GM12878 (cell line): ENCODE results near the gene DHRS1. TPM values are rescaled to one million over a fixed set of nuclear protein-coding genes. Genes with fewer than 3 reads are reported as not detected.

ENCODE experiments used
- BACH1 ChIP-seq: fragments of 450-650 bp; IDR thresholded peaks from 2 replicates; pipeline ENCODE4 v1.6.1; 2017; ENCODE audit warnings: mild to moderate bottlenecking, borderline replicate concordance
- BMI1 ChIP-seq: fragments of 450-650 bp; IDR thresholded peaks from 2 replicates; pipeline ENCODE4 v1.6.1; 2016; ENCODE audit warnings: mild to moderate bottlenecking, moderate library complexity, borderline replicate concordance
- CREM ChIP-seq: IDR thresholded peaks from 2 replicates; pipeline ENCODE4 v1.6.1; 2014; ENCODE audit warnings: antibody characterized with exemption, low read depth
- EZH2 ChIP-seq: IDR thresholded peaks from 2 replicates; pipeline ENCODE4 v1.6.1; 2012; ENCODE audit warnings: low read depth, mild to moderate bottlenecking, control low read depth, inconsistent platforms, low read length, borderline replicate concordance; ENCODE audit not compliant: control insufficient read depth
- MTA3 ChIP-seq: IDR thresholded peaks from 2 replicates; pipeline ENCODE4 v1.6.1; 2012; ENCODE audit warnings: low read length, inconsistent platforms, borderline replicate concordance
- NBN ChIP-seq: fragments of 450-650 bp; IDR thresholded peaks from 2 replicates; pipeline ENCODE4 v1.6.1; 2016
- NR2C2 ChIP-seq: IDR thresholded peaks from 2 replicates; pipeline ENCODE4 v1.6.1; 2011; ENCODE audit warnings: borderline replicate concordance, low read depth; ENCODE audit not compliant: control insufficient read depth, insufficient read length
- PML ChIP-seq: IDR thresholded peaks from 2 replicates; pipeline ENCODE4 v1.6.1; 2012; ENCODE audit warnings: low read length, inconsistent platforms
- SIN3A ChIP-seq: IDR thresholded peaks from 2 replicates; pipeline ENCODE4 v1.6.1; 2012; ENCODE audit warnings: low read depth, low read length, improper control_type of control experiment
- SMC3 ChIP-seq: IDR thresholded peaks from 2 replicates; pipeline ENCODE4 v1.6.1; 2011; ENCODE audit warnings: low read length, improper control_type of control experiment, borderline replicate concordance
- SUPT20H ChIP-seq: IDR thresholded peaks from 2 replicates; pipeline ENCODE4 v1.6.1; 2011; ENCODE audit warnings: low read depth, mild to moderate bottlenecking, low read length, moderate library complexity, borderline replicate concordance; ENCODE audit not compliant: control insufficient read depth
- TBL1XR1 ChIP-seq: IDR thresholded peaks from 2 replicates; pipeline ENCODE4 v1.6.1; 2012; ENCODE audit warnings: low read depth, low read length, improper control_type of control experiment
- WRNIP1 ChIP-seq: IDR thresholded peaks from 2 replicates; pipeline ENCODE4 v1.6.1; 2011; ENCODE audit warnings: low read depth, low read length, improper control_type of control experiment, borderline replicate concordance
- ZNF274 ChIP-seq: IDR thresholded peaks from one replicate; pipeline ENCODE4 v1.8.0; 2011; ENCODE audit not compliant: insufficient read length, insufficient read depth
- ZNF687 ChIP-seq: fragments of 450-650 bp; IDR thresholded peaks from 2 replicates; pipeline ENCODE4 v1.6.1; 2017; ENCODE audit warnings: mild to moderate bottlenecking, moderate library complexity
- polyA plus RNA-seq, 11 experiments: library from polyadenylated mRNA; depleted of rRNA in 4 of 11; unstranded in 6 of 11; stranded (reverse) in 5 of 11; fragments of >200 nt; fragmentation: Nextera tagmentation in 4 of 11; fragmentation: Illumina TruSeq in 1 of 11; extraction: Ambion mirVana in 4 of 11; extraction: Trizol in 1 of 11; gene quantifications; 1 replicate in 1 of 11; 2 replicates in 10 of 11; pipeline versions ENCODE4 v1.2.1 to v1.2.3, GENCODE V29; 2011 to 2016; ENCODE audit warnings: inconsistent platforms in 2 of 11, missing spikeins in 2 of 11, low read depth in 1 of 11
- total RNA-seq, 4 experiments: library from RNA; depleted of rRNA in 3 of 4; stranded (reverse); fragments of >200 nt in 3 of 4; fragmentation: Illumina TruSeq in 1 of 4; extraction: Trizol in 1 of 4; gene quantifications; 2 replicates each; pipeline versions ENCODE4 v1.2.1 to v1.2.3, GENCODE V29; 2013 to 2021
- TF ChIP-seq, protein P1 (sequence below): fragments of 450-650 bp; formaldehyde crosslinking; IDR thresholded peaks from 2 replicates; pipeline ENCODE4 v1.5.0; 2022; ENCODE audit warnings: mild to moderate bottlenecking, missing genetic modification characterization
- TF ChIP-seq, protein P2 (sequence below): IDR thresholded peaks from 2 replicates; pipeline ENCODE4 v1.6.1; 2012; ENCODE audit warnings: low read depth, low read length, improper control_type of control experiment

DHRS1 gene
- total and polyA plus RNA-seq, 10 of the 15 experiments (the other 5 are each of a cell fraction or from before 2014, with no cell fraction given) = 12.1 to 45.0 (median 25.7) TPM

DNA sequence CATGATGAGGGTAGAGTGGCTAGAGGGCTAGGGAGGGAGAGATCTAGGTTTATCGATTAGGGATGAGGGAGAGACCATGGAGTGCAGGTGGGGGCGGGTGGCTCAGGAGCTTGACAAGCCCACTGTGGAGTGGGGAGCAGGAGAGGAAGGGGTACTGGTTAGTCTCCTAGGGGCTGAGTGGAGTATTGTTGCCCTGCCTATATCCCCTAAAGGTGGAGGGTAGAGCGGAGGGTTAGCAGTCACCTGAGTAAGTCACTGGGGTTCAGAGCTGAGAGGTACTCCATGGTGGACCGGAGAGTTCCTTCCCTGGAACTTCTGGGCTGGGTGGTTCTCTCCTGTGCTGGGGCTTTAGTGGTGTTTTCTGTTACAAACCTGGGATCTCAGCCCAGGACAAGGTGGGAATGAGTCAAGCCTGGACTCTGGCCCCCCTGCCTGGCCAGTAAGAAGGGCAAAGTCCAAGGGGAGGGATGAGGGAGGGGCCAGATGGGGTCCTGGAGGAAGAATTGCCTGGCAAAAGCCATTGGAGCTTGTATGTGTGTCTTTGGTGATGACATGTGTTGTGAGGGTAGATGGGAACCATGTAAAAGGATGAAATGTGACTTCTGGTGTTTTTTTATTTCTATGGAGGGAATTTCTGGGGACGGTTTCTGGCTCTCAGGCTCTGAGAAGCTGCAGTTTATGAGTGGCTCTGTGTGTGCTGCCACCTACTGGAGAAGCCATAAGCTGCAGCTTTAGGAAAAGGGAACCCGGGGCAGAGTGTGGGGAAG lies 8.2 kb upstream of the DHRS1 start, which contains the start of gene CIDEB (continued):
- TF ChIP-seq ZNF687 = no peak
- TF ChIP-seq, protein P1, sequence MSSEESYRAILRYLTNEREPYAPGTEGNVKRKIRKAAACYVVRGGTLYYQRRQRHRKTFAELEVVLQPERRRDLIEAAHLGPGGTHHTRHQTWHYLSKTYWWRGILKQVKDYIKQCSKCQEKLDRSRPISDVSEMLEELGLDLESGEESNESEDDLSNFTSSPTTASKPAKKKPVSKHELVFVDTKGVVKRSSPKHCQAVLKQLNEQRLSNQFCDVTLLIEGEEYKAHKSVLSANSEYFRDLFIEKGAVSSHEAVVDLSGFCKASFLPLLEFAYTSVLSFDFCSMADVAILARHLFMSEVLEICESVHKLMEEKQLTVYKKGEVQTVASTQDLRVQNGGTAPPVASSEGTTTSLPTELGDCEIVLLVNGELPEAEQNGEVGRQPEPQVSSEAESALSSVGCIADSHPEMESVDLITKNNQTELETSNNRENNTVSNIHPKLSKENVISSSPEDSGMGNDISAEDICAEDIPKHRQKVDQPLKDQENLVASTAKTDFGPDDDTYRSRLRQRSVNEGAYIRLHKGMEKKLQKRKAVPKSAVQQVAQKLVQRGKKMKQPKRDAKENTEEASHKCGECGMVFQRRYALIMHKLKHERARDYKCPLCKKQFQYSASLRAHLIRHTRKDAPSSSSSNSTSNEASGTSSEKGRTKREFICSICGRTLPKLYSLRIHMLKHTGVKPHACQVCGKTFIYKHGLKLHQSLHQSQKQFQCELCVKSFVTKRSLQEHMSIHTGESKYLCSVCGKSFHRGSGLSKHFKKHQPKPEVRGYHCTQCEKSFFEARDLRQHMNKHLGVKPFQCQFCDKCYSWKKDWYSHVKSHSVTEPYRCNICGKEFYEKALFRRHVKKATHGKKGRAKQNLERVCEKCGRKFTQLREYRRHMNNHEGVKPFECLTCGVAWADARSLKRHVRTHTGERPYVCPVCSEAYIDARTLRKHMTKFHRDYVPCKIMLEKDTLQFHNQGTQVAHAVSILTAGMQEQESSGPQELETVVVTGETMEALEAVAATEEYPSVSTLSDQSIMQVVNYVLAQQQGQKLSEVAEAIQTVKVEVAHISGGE (CRISPR knock-in tag) = no peak
- no peak for TF ChIP-seq PML
- TF ChIP-seq WRNIP1 = no peak
- no peak for TF ChIP-seq SIN3A
- TF ChIP-seq TBL1XR1 = no peak
- peak; percentile 28; the same call in 1 of the 2 replicates for TF ChIP-seq SMC3
- TF ChIP-seq, protein P2, sequence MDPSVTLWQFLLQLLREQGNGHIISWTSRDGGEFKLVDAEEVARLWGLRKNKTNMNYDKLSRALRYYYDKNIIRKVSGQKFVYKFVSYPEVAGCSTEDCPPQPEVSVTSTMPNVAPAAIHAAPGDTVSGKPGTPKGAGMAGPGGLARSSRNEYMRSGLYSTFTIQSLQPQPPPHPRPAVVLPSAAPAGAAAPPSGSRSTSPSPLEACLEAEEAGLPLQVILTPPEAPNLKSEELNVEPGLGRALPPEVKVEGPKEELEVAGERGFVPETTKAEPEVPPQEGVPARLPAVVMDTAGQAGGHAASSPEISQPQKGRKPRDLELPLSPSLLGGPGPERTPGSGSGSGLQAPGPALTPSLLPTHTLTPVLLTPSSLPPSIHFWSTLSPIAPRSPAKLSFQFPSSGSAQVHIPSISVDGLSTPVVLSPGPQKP = no peak
- TF ChIP-seq EZH2 = no peak
- no peak for TF ChIP-seq ZNF274
- no peak for TF ChIP-seq SUPT20H
- TF ChIP-seq NR2C2 = no peak
- TF ChIP-seq CREM = no peak
- no peak for TF ChIP-seq MTA3
- no peak for TF ChIP-seq BACH1
- TF ChIP-seq NBN = peak; percentile 88
- TF ChIP-seq BMI1 = no peak
